H1 (cell line): ENCODE data around the gene NUMB. TPM values are rescaled to one million over a fixed set of nuclear protein-coding genes. Genes with fewer than 3 reads are reported as not detected.
A peak's percentile ranks its signal among the peaks of the same experiment; 100 is the strongest.

ENCODE experiments used
- CTCF ChIA-PET: fragments of 300-600 bp; sonication (Branson Sonifier 250); formaldehyde crosslinking; loops from one replicate; lab custom pipeline; 2021; ENCODE audit not compliant: partially characterized antibody; lab: Charles Lee
- POLR2A ChIA-PET: fragments of 300-600 bp; sonication (Branson Sonifier 250); formaldehyde crosslinking; loops from one replicate; lab custom pipeline; 2021; ENCODE audit warnings: inconsistent platforms; ENCODE audit not compliant: partially characterized antibody; lab: Charles Lee
- DNase-seq, 2 experiments: peaks; one replicate each; pipeline versions ENCODE4 v3.0.0 to v3.0.0-alpha.2; 2010 to 2022; ENCODE audit warnings: low spot score in 2 of 2, low read depth in 1 of 2, mixed read lengths in 1 of 2
- FAIRE-seq: peaks from 2 replicates; lab custom pipeline; 2011; peaks lifted over from hg19 to GRCh38; lab: Jason Lieb, UNC
- H2AFZ ChIP-seq: 2 replicates; pipeline ENCODE4 v1.8.1; 2012; ENCODE audit warnings: low read length, inconsistent platforms
- H2AK5ac ChIP-seq: 2 replicates; pipeline ENCODE4 v1.6.1; 2013; ENCODE audit warnings: low read depth, low read length
- H2BK120ac ChIP-seq: replicated peaks from 2 replicates; pipeline ENCODE3; 2013; ENCODE audit warnings: low read depth, low read length, inconsistent platforms
- H2BK12ac ChIP-seq: 2 replicates; pipeline ENCODE4 v1.6.1; 2013; ENCODE audit warnings: low read depth, low read length
- H2BK15ac ChIP-seq: 2 replicates; pipeline ENCODE4 v1.6.1; 2013; ENCODE audit warnings: low read length
- H2BK20ac ChIP-seq: 2 replicates; pipeline ENCODE4 v1.6.1; 2013; ENCODE audit warnings: low read length
- H2BK5ac ChIP-seq: 2 replicates; pipeline ENCODE4 v1.6.1; 2013; ENCODE audit warnings: low read depth, low read length
- H3K14ac ChIP-seq: 2 replicates; pipeline ENCODE4 v1.6.1; 2013; ENCODE audit warnings: inconsistent platforms; ENCODE audit not compliant: insufficient read length
- H3K18ac ChIP-seq: 2 replicates; pipeline ENCODE4 v1.6.1; 2013; ENCODE audit warnings: low read length; ENCODE audit errors: extremely low read depth
- H3K23ac ChIP-seq: 2 replicates; pipeline ENCODE4 v1.6.1; 2013; ENCODE audit warnings: inconsistent platforms; ENCODE audit not compliant: insufficient read length
- H3K23me2 ChIP-seq: 2 replicates; pipeline ENCODE4 v1.6.1; 2013; ENCODE audit warnings: low read depth, low read length
- H3K27ac ChIP-seq: 2 replicates; pipeline ENCODE4 v1.6.1; 2011; ENCODE audit warnings: low read depth, low read length, inconsistent platforms
- H3K27me3 ChIP-seq, 4 experiments: replicated peaks in 1 of 4; 1 replicate in 1 of 4; 2 replicates in 3 of 4; pipeline versions ENCODE4 v1.6.1 to v1.8.1; 2011 to 2013; ENCODE audit warnings: low read length in 3 of 4, mild to moderate bottlenecking in 3 of 4, inconsistent platforms in 2 of 4, mixed read lengths in 2 of 4, moderate library complexity in 1 of 4; ENCODE audit not compliant: control insufficient read depth in 3 of 4, insufficient read depth in 3 of 4; ENCODE audit errors: extremely low read depth in 1 of 4
- H3K36me3 ChIP-seq, 4 experiments: 2 replicates each; pipeline versions ENCODE4 v1.6.1 to v1.8.1; 2011 to 2013; ENCODE audit warnings: mild to moderate bottlenecking in 4 of 4, low read length in 3 of 4, moderate library complexity in 2 of 4, control low read depth in 1 of 4, inconsistent platforms in 1 of 4; ENCODE audit not compliant: insufficient read depth in 4 of 4, control insufficient read depth in 2 of 4
- H3K4ac ChIP-seq: replicated peaks from 2 replicates; pipeline ENCODE3; 2013; ENCODE audit warnings: low read length, low read depth, mixed read lengths, inconsistent platforms; ENCODE audit not compliant: insufficient read length
- H3K4me1 ChIP-seq, 4 experiments: replicated peaks in 1 of 4; 1 replicate in 1 of 4; 2 replicates in 3 of 4; pipeline versions ENCODE4 v1.6.1 to v1.8.1; 2011 to 2013; ENCODE audit warnings: low read length in 3 of 4, inconsistent platforms in 2 of 4, mixed read lengths in 1 of 4; ENCODE audit not compliant: insufficient read depth in 4 of 4, control insufficient read depth in 3 of 4
- H3K4me2 ChIP-seq, 2 experiments: 2 replicates each; pipeline versions ENCODE4 v1.6.1 to v1.8.1; 2011 to 2013; ENCODE audit warnings: low read depth in 2 of 2, low read length in 2 of 2, control low read depth in 1 of 2, inconsistent platforms in 1 of 2, mild to moderate bottlenecking in 1 of 2; ENCODE audit not compliant: insufficient read depth in 1 of 2
- H3K4me3 ChIP-seq, 4 experiments: fragments of 200-600, 300-600 bp in 1 of 4; sonication (generic), shearing (Covaris generic), sonication (Bioruptor Twin) in 1 of 4; 2 replicates each; pipeline versions ENCODE4 v1.5.1 to v1.8.1; 2011 to 2016; ENCODE audit warnings: low read length in 4 of 4, low read depth in 3 of 4, control low read depth in 2 of 4, inconsistent platforms in 2 of 4, mild to moderate bottlenecking in 2 of 4, mixed read lengths in 1 of 4, moderate library complexity in 1 of 4; ENCODE audit not compliant: insufficient read depth in 2 of 4; ENCODE audit errors: extremely low read depth in 1 of 4
- H3K56ac ChIP-seq: replicated peaks from 2 replicates; pipeline ENCODE3; 2013; ENCODE audit warnings: low read depth, mild to moderate bottlenecking, mixed read lengths, low read length, inconsistent platforms; ENCODE audit not compliant: insufficient read length
- H3K79me1 ChIP-seq: 2 replicates; pipeline ENCODE4 v1.6.1; 2013; ENCODE audit warnings: low read depth, low read length, control low read depth
- H3K79me2 ChIP-seq, 2 experiments: 2 replicates each; pipeline versions ENCODE4 v1.6.1 to v1.8.1; 2012 to 2013; ENCODE audit warnings: low read length in 2 of 2, mild to moderate bottlenecking in 2 of 2, inconsistent platforms in 1 of 2; ENCODE audit not compliant: insufficient read depth in 2 of 2, control insufficient read depth in 1 of 2
- H3K9ac ChIP-seq, 4 experiments: replicated peaks in 1 of 4; 1 replicate in 1 of 4; 2 replicates in 3 of 4; pipeline versions ENCODE4 v1.6.1 to v1.8.1; 2011 to 2013; ENCODE audit warnings: low read depth in 3 of 4, low read length in 3 of 4, control low read depth in 2 of 4, mild to moderate bottlenecking in 2 of 4, moderate library complexity in 2 of 4, inconsistent platforms in 1 of 4; ENCODE audit errors: extremely low read depth in 1 of 4
- H3K9me3 ChIP-seq, 2 experiments: 2 replicates each; pipeline versions ENCODE4 v1.6.1 to v1.8.1; 2012 to 2013; ENCODE audit warnings: mild to moderate bottlenecking in 2 of 2, moderate library complexity in 2 of 2, control low read depth in 1 of 2, inconsistent platforms in 1 of 2, low read depth in 1 of 2, low read length in 1 of 2, mixed read lengths in 1 of 2; ENCODE audit not compliant: insufficient read depth in 2 of 2
- H4K20me1 ChIP-seq, 2 experiments: replicated peaks in 1 of 2; 2 replicates each; pipeline versions ENCODE3 to v1.8.1; 2011 to 2013; ENCODE audit warnings: inconsistent platforms in 2 of 2, low read length in 2 of 2, mild to moderate bottlenecking in 1 of 2; ENCODE audit not compliant: insufficient read depth in 2 of 2, control insufficient read depth in 1 of 2
- H4K5ac ChIP-seq: 2 replicates; pipeline ENCODE4 v1.6.1; 2013; ENCODE audit warnings: low read length, low read depth, mixed read lengths, inconsistent platforms; ENCODE audit not compliant: insufficient read length
- H4K8ac ChIP-seq: 2 replicates; pipeline ENCODE4 v1.8.0; 2013; ENCODE audit warnings: mild to moderate bottlenecking, moderate library complexity, low read length, inconsistent platforms; ENCODE audit not compliant: insufficient read depth; ENCODE audit errors: extremely low read depth
- H4K91ac ChIP-seq: replicated peaks from 2 replicates; pipeline ENCODE3; 2013; ENCODE audit warnings: low read length, mixed read lengths, inconsistent platforms; ENCODE audit not compliant: insufficient read length
- CEBPB ChIP-seq: IDR thresholded peaks from 2 replicates; pipeline ENCODE4 v1.6.1; 2012; ENCODE audit warnings: low read depth, low read length
- CHD1 ChIP-seq: IDR thresholded peaks from 2 replicates; pipeline ENCODE4 v1.6.1; 2012; ENCODE audit warnings: low read depth, low read length, improper control_type of control experiment
- CHD2 ChIP-seq: IDR thresholded peaks from 2 replicates; pipeline ENCODE4 v1.6.1; 2012; ENCODE audit warnings: low read length, improper control_type of control experiment
- EZH2 ChIP-seq: fragments of 200-600 bp; sonication (generic); IDR thresholded peaks from 2 replicates; pipeline ENCODE4 v1.7.1; 2012; ENCODE audit warnings: low read depth, mild to moderate bottlenecking, moderate library complexity, low read length, inconsistent platforms; ENCODE audit not compliant: severe bottlenecking
- HDAC2 ChIP-seq, 2 experiments: fragments of 300-600 bp in 1 of 2; sonication (generic) in 1 of 2; IDR thresholded peaks; 2 replicates each; pipeline ENCODE4 v1.6.1; 2011 to 2012; ENCODE audit warnings: low read depth in 2 of 2, low read length in 2 of 2, mild to moderate bottlenecking in 2 of 2, moderate library complexity in 2 of 2, borderline replicate concordance in 1 of 2, inconsistent platforms in 1 of 2
- HDAC6 ChIP-seq: IDR thresholded peaks from one replicate; pipeline ENCODE4 v1.7.1; 2012; ENCODE audit warnings: low read depth, mild to moderate bottlenecking, inconsistent platforms, low read length, moderate library complexity
- JUN ChIP-seq: IDR thresholded peaks from 2 replicates; pipeline ENCODE4 v1.6.1; 2011; ENCODE audit warnings: low read depth, mild to moderate bottlenecking, improper control_type of control experiment, low read length
- JUND ChIP-seq: IDR thresholded peaks from 2 replicates; pipeline ENCODE4 v1.6.1; 2011; ENCODE audit warnings: mild to moderate bottlenecking, improper control_type of control experiment, low read length
- NANOG ChIP-seq: IDR thresholded peaks from 2 replicates; pipeline ENCODE4 v1.6.1; 2011; ENCODE audit warnings: low read length, low read depth, mild to moderate bottlenecking, inconsistent platforms; ENCODE audit not compliant: insufficient read depth, poor library complexity, severe bottlenecking
- SIRT6 ChIP-seq: IDR thresholded peaks from one replicate; pipeline ENCODE4 v1.7.1; 2012; ENCODE audit warnings: low read length, inconsistent platforms
- SP4 ChIP-seq: IDR thresholded peaks from 2 replicates; pipeline ENCODE4 v1.6.1; 2012; ENCODE audit warnings: low read length, inconsistent platforms
- TAF7 ChIP-seq: optimal IDR thresholded peaks from 2 replicates; pipeline ENCODE3; 2011; ENCODE audit warnings: low read depth, mild to moderate bottlenecking, inconsistent platforms, low read length, moderate library complexity, borderline replicate concordance
- USF2 ChIP-seq: IDR thresholded peaks from 2 replicates; pipeline ENCODE4 v1.6.1; 2011; ENCODE audit warnings: low read length, improper control_type of control experiment
- ZNF274 ChIP-seq: IDR thresholded peaks from 2 replicates; pipeline ENCODE4 v1.7.0; 2012; ENCODE audit warnings: low read length, borderline replicate concordance; ENCODE audit errors: extremely low read depth
- WGBS, 2 experiments: shearing (Covaris generic) in 1 of 2; methylation state at CpG; one replicate each; pipeline versions ENCODE4 v1.1.6 to v1.1.7; 2013 to 2015; ENCODE audit warnings: low lambda C conversion rate in 2 of 2, mixed read lengths in 2 of 2, inconsistent platforms in 1 of 2, low coverage in 1 of 2, missing lambda C conversion rate in 1 of 2; ENCODE audit not compliant: insufficient replicate concordance in 2 of 2, insufficient coverage in 1 of 2, insufficient read length in 1 of 2; ENCODE audit errors: extremely low coverage in 1 of 2, missing lambda C conversion rate in 1 of 2; 5-methylcytosine and 5-hydroxymethylcytosine counted together
- polyA plus RNA-seq, 7 experiments: library from polyadenylated mRNA; depleted of rRNA in 3 of 7; stranded (reverse) in 5 of 7; unstranded in 2 of 7; fragments of >200 nt in 5 of 7; fragments of 200-250 nt in 2 of 7; gene quantifications; 1 replicate in 5 of 7; 2 replicates in 1 of 7; 4 replicates in 1 of 7; pipeline versions ENCODE4 v1.2.1 to v1.2.3, GENCODE V29; 2011 to 2013; ENCODE audit warnings: missing spikeins in 2 of 7, mixed read lengths in 2 of 7
- total RNA-seq: library from RNA; stranded (reverse); fragmentation: NEBNext Ultra II Directional; extraction: Animal tissue kit (Norgen Biotek cat#: 25700); gene quantifications from 2 replicates; pipeline ENCODE4 v1.2.1, GENCODE V29; 2021

The NUMB gene
- total and polyA plus RNA-seq, 2 of the 8 experiments (the other 6 are each of a cell fraction or from before 2014, with no cell fraction given), result 54.3 to 78.1 TPM

GRCh38 chr14:73462815-73463214 lies 4.5 kb upstream of the NUMB start:
- H2AK5ac ChIP-seq, result no peak overlapping the region
- no peak for FAIRE-seq
- ChIA-PET POLR2A (interaction anchor here (1.3 kb wide), 1 partner anchor 28 kb away, joined by 5 read pairs; the partner anchor contains the start of gene RIOX1), CTCF (interaction anchor here (0.6 to 2.8 kb wide), 9 partner anchors 10 to 290 kb away, joined by 3 to 24 read pairs (median 4); no protein-coding TSS in a partner anchor)
- no peaks in the 10 kb centered on the region for H3K27me3 ChIP-seq
- H3K4me1 ChIP-seq, result peaks cover 0 to 6% (median 2%) of the 10 kb centered on the region in 4 experiments; a peak in 3 of 7 replicates
- no peak overlapping the region for H2BK15ac ChIP-seq
- peaks cover 2% of the 10 kb centered on the region for H3K23me2 ChIP-seq
- no peak overlapping the region for H2BK12ac ChIP-seq
- no peak overlapping the region for H3K4me3 ChIP-seq
- H3K14ac ChIP-seq, result no peak overlapping the region
- H3K4me2 ChIP-seq, result no peak overlapping the region
- H2BK20ac ChIP-seq, result no peak overlapping the region
- H4K5ac ChIP-seq, result no peak overlapping the region
- H3K36me3 ChIP-seq, result no peaks in the 10 kb centered on the region
- no peak overlapping the region for H2BK5ac ChIP-seq
- no peak overlapping the region for H3K18ac ChIP-seq
- H4K20me1 ChIP-seq, result no peaks in the 10 kb centered on the region
- no peaks in the 10 kb centered on the region for H3K79me2 ChIP-seq
- no peak overlapping the region for H3K9ac ChIP-seq
- no peak overlapping the region for H2BK120ac ChIP-seq
- no peak overlapping the region for H3K23ac ChIP-seq
- no peak for TF ChIP-seq SP4
- TF ChIP-seq NANOG, result no peak
- TF ChIP-seq HDAC2 (IDR thresholded peaks at IDR 0.05; ENCODE audit: borderline replicate concordance in 1 of 2, low read depth in 2 of 2, low read length in 2 of 2), result no peak
- TF ChIP-seq CHD1, result no peak
- TF ChIP-seq HDAC6, result no peak
- no peak for TF ChIP-seq ZNF274
- TF ChIP-seq JUN, result no peak
- TF ChIP-seq CEBPB, result no peak
- no peak for TF ChIP-seq SIRT6
- no peak for TF ChIP-seq JUND
- TF ChIP-seq EZH2, result no peak
- TF ChIP-seq TAF7, result no peak
- no peak for TF ChIP-seq CHD2
- TF ChIP-seq USF2, result no peak
- TF ChIP-seq, all 59 proteins: peak for 0
- H3K79me1 ChIP-seq, result no peaks in the 10 kb centered on the region
- no peak overlapping the region for H3K27ac ChIP-seq
- H2AFZ ChIP-seq, result no peak overlapping the region
- peak in 1 of 2 experiments; percentile 1 for DNase-seq
- no peak overlapping the region for H3K56ac ChIP-seq
- no peak overlapping the region for H4K91ac ChIP-seq
- WGBS, 2 experiments, result 78% methylated on average over 4 of the region's 4 CpGs; no CpG with 5 or more reads in 1 of the 2 experiments
- no peak overlapping the region for H4K8ac ChIP-seq
- no peaks in the 10 kb centered on the region for H3K9me3 ChIP-seq
- H3K4ac ChIP-seq, result no peak overlapping the region
